Naive thymus-derived CD8-positive, alpha-beta T cell (primary cell): Measurements from ENCODE around the gene OR5D18. TPM values are rescaled to one million over a fixed set of nuclear protein-coding genes. Genes with fewer than 3 reads are reported as not detected.
"Not testable (repeated sequence)": the region's sequence is repeated elsewhere in the genome, so short reads cannot be mapped to it uniquely, and the experiment has no call there.

Experiments
- ATAC-seq, 2 donors: fragments of 150-1000 bp; cut with Tn5 transposase in 1 of 2; sonication (Bioruptor Pico), chemical (Tn5 transposase) in 1 of 2; 1 replicate in 1 of 2; 2 replicates in 1 of 2; pipeline ENCODE4 v1.10.0; 2021; ENCODE audit warnings: mild to moderate bottlenecking in 2 of 2, moderate library complexity in 2 of 2
- POLR2A ChIA-PET: fragments of 350-600 bp; sonication (Branson Sonifier 250); formaldehyde crosslinking; loops from one replicate; lab custom pipeline; 2021; ENCODE audit warnings: antibody characterized with exemption; lab: Charles Lee
- DNase-seq, 10 donors: peaks; one replicate each; pipeline versions ENCODE4 v3.0.0 to v3.0.0-alpha.2; 2020 to 2022
- H3K27ac Mint-ChIP-seq, 10 donors: one replicate each; pipeline ENCODE4 v1.8.0; 2020 to 2022; ENCODE audit warnings: mild to moderate bottlenecking in 10 of 10, mixed read lengths in 10 of 10, moderate library complexity in 4 of 10, inconsistent platforms in 1 of 10
- H3K27me3 Mint-ChIP-seq, 5 donors: one replicate each; pipeline ENCODE4 v1.8.0; 2021 to 2022; ENCODE audit warnings: mixed read lengths in 5 of 5
- H3K36me3 Mint-ChIP-seq, 3 donors: one replicate each; pipeline ENCODE4 v1.8.0; 2020 to 2022; ENCODE audit warnings: mixed read lengths in 3 of 3, mild to moderate bottlenecking in 2 of 3, inconsistent platforms in 1 of 3
- H3K4me1 Mint-ChIP-seq, 4 donors: one replicate each; pipeline ENCODE4 v1.8.0; 2021 to 2022; ENCODE audit warnings: mixed read lengths in 4 of 4
- H3K4me3 Mint-ChIP-seq, 10 donors: one replicate each; pipeline ENCODE4 v1.8.0; 2020 to 2022; ENCODE audit warnings: mild to moderate bottlenecking in 10 of 10, mixed read lengths in 10 of 10, moderate library complexity in 6 of 10, inconsistent platforms in 1 of 10
- H3K9me3 Mint-ChIP-seq, 9 donors: one replicate each; pipeline ENCODE4 v1.8.0; 2020 to 2022; ENCODE audit warnings: mixed read lengths in 9 of 9, mild to moderate bottlenecking in 3 of 9, inconsistent platforms in 1 of 9, moderate library complexity in 1 of 9
- polyA plus RNA-seq, 3 donors: library from polyadenylated mRNA; unstranded; fragments of 300-500 nt; fragmentation: Illumina TruSeq; gene quantifications; one replicate each; pipeline ENCODE4 v1.2.3, GENCODE V29; 2021
- total RNA-seq, 8 experiments: library from RNA in 2 of 8; stranded (reverse) in 2 of 8; gene quantifications; one replicate each; pipeline ENCODE4 v1.2.3 and lab custom pipeline; 2021 to 2026

OR5D18 gene
- total and polyA plus RNA-seq, 5 experiments from 2014 or later: not detected

GRCh38 chr11:55867354-55867753 is 47.9 kb downstream of the OR5D18 start:
- ATAC-seq, H3K4me3 Mint-ChIP-seq, H3K36me3 Mint-ChIP-seq, H3K27ac Mint-ChIP-seq, POLR2A ChIA-PET, H3K27me3 Mint-ChIP-seq, H3K4me1 Mint-ChIP-seq, DNase-seq: not testable (repeated sequence)
- H3K9me3 Mint-ChIP-seq: peaks cover 4 to 25% (median 13%) of the 10 kb centered on the region in 9 donors

Other genes with a start within 250 kb of the OR5D18 start
- not detected for gene OR4C16, start 247.5 kb upstream of the OR5D18 start, total RNA-seq
- not detected for gene OR4C16, start 247.5 kb upstream of the OR5D18 start, polyA plus RNA-seq
- not detected for gene OR4C11, start 212.0 kb upstream of the OR5D18 start, total RNA-seq
- not detected for gene OR4C11, start 212.0 kb upstream of the OR5D18 start, polyA plus RNA-seq
- not detected for gene OR4P4, start 184.5 kb upstream of the OR5D18 start, total RNA-seq
- gene OR4P4, start 184.5 kb upstream of the OR5D18 start, polyA plus RNA-seq: not detected
- not detected for gene OR4S2, start 171.3 kb upstream of the OR5D18 start, total RNA-seq
- not detected for gene OR4S2, start 171.3 kb upstream of the OR5D18 start, polyA plus RNA-seq
- gene OR4C6, start 157.4 kb upstream of the OR5D18 start, total RNA-seq: not detected
- gene OR4C6, start 157.4 kb upstream of the OR5D18 start, polyA plus RNA-seq: not detected
- not detected for gene OR5D13, start 46.2 kb upstream of the OR5D18 start, total RNA-seq
- gene OR5D13, start 46.2 kb upstream of the OR5D18 start, polyA plus RNA-seq: not detected
- gene OR5D14, start 24.1 kb upstream of the OR5D18 start, total RNA-seq: not detected
- gene OR5D14, start 24.1 kb upstream of the OR5D18 start, polyA plus RNA-seq: not detected
- not detected for gene OR5L1, start 8.3 kb upstream of the OR5D18 start, total RNA-seq
- gene OR5L1, start 8.3 kb upstream of the OR5D18 start, polyA plus RNA-seq: not detected
- gene OR5L2, start 7.6 kb downstream of the OR5D18 start, total RNA-seq: not detected
- gene OR5L2, start 7.6 kb downstream of the OR5D18 start, polyA plus RNA-seq: not detected
- not detected for gene OR5D16, start 19.1 kb downstream of the OR5D18 start, total RNA-seq
- gene OR5D16, start 19.1 kb downstream of the OR5D18 start, polyA plus RNA-seq: not detected
- gene TRIM51, start 63.7 kb downstream of the OR5D18 start, total RNA-seq: not detected
- not detected for gene TRIM51, start 63.7 kb downstream of the OR5D18 start, polyA plus RNA-seq
- not detected for gene OR5W2, start 95.0 kb downstream of the OR5D18 start, total RNA-seq
- not detected for gene OR5W2, start 95.0 kb downstream of the OR5D18 start, polyA plus RNA-seq
- not detected for gene OR5I1, start 116.8 kb downstream of the OR5D18 start, total RNA-seq
- gene OR5I1, start 116.8 kb downstream of the OR5D18 start, polyA plus RNA-seq: not detected
- gene OR10AG1, start 150.3 kb downstream of the OR5D18 start, total RNA-seq: not detected
- gene OR10AG1, start 150.3 kb downstream of the OR5D18 start, polyA plus RNA-seq: not detected
- not detected for gene OR5F1, start 175.0 kb downstream of the OR5D18 start, total RNA-seq
- not detected for gene OR5F1, start 175.0 kb downstream of the OR5D18 start, polyA plus RNA-seq
- not detected for gene OR5AS1, start 208.0 kb downstream of the OR5D18 start, total RNA-seq
- not detected for gene OR5AS1, start 208.0 kb downstream of the OR5D18 start, polyA plus RNA-seq